Thyroid gland (tissue), 4 donors: Measurements from ENCODE around the gene TGFB3.

Experiments
- POLR2A ChIP-seq, 2 donors: fragments of 450-650 bp; IDR thresholded peaks; one replicate each; pipeline ENCODE4 v1.6.1; 2017; ENCODE audit warnings: antibody characterized with exemption in 2 of 2, mild to moderate bottlenecking in 2 of 2, moderate library complexity in 1 of 2
- TF ChIP-seq, protein P1 (sequence below), 6 experiments: fragments of 200-600 bp in 3 of 6; fragments of 450-650 bp in 3 of 6; sonication (generic) in 3 of 6; IDR thresholded peaks; one replicate each; pipeline ENCODE4 v1.5.1; 2016 to 2019; ENCODE audit warnings: antibody characterized with exemption in 6 of 6, mild to moderate bottlenecking in 2 of 6, inconsistent platforms in 1 of 6, moderate library complexity in 1 of 6

DNA sequence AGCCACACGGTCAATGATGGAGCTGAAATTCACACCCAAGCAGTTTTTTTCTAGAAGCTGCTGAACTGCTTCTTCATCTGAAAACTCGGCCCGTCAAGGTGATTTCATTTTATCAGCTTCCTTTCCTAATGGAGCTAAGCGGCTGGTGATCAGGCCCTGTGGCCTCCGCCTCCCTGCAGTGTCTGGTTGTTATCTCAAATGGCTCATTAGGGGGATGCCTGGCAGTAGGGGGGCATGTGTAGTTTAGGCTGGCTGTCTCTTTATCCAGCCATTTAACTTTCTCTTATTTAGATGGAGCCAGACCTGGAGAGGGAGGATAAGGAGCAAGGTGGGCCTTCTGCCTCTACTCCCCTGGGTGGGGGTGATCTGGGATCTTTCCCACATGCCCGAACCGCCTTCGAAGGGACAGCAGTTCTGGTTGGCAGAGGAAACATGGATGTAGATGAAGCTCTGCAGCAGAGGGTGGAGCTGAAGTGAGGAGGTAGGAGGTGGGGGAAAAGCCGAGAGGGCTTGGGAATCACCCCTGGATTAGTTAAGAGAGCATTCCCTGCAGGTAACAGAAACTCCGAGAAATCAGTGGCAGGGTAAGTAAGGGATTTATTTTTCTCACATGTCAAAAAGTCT, 64.4 kb downstream of the TGFB3 start:
- TF ChIP-seq, protein P1, sequence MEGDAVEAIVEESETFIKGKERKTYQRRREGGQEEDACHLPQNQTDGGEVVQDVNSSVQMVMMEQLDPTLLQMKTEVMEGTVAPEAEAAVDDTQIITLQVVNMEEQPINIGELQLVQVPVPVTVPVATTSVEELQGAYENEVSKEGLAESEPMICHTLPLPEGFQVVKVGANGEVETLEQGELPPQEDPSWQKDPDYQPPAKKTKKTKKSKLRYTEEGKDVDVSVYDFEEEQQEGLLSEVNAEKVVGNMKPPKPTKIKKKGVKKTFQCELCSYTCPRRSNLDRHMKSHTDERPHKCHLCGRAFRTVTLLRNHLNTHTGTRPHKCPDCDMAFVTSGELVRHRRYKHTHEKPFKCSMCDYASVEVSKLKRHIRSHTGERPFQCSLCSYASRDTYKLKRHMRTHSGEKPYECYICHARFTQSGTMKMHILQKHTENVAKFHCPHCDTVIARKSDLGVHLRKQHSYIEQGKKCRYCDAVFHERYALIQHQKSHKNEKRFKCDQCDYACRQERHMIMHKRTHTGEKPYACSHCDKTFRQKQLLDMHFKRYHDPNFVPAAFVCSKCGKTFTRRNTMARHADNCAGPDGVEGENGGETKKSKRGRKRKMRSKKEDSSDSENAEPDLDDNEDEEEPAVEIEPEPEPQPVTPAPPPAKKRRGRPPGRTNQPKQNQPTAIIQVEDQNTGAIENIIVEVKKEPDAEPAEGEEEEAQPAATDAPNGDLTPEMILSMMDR (IDR thresholded peaks at IDR 0.05): no peak
- TF ChIP-seq POLR2A (IDR thresholded peaks at IDR 0.05): no peak
